Hippocampal formation (tissue), 2 donors: ENCODE results near the gene FAH.
"Not testable (repeated sequence)": the region's sequence is repeated elsewhere in the genome, so short reads cannot be mapped to it uniquely, and the experiment has no call there.

Experiments
- DNase-seq, 2 donors: peaks; one replicate each; lab custom pipeline; 2025; lab: John Stamatoyannopoulos, UW

Gene FAH

DNA sequence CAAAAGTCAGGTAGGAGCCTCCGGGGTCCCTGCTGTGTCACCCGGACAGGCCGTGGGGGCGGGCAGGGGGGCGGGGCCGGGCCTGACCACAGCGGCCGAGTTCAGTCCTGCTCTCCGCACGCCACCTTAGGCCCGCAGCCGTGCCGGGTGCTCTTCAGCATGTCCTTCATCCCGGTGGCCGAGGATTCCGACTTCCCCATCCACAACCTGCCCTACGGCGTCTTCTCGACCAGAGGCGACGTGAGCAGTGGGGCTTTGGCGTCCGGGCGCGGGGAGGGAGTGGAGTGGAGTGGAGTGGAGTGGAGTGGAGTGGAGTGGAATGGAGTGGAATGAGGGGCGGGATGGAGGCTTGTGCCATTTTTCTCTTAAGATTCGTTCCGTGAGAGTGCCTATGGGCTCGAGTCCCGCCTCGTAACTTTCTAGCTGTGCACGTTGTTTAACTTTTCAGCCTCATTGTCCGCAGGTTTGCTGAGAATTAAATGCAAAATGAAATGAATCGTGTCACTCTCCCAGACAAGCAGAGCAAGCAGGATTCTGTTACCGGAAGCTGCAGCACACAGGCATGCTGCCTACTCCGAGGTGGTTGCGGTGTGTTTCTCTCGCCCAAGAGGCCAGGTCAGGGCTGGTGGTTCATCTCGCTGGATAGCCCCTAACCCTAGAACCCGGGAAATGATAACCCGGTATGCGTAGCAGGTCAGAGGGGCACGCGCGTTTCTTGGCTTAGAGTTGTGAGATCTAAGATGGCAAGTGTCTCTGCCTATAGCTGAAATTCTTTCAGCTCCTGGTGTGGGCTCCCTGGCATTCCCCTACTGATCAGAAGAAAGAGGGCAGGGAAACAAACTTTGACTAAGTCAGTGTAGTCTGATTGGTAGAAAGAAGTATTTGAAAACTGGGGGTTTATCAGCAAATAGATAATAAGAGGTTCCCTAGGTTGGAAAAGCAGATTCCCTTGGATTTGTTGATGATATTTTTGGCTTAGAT, at the start of gene FAH:
FAH (plus strand) TSS at position 104 of the 981 bp plus-strand sequence; CDS start at position 160, 56 bp downstream.
- peak in 1 of 2 donors; percentile 69 for DNase-seq

DNA sequence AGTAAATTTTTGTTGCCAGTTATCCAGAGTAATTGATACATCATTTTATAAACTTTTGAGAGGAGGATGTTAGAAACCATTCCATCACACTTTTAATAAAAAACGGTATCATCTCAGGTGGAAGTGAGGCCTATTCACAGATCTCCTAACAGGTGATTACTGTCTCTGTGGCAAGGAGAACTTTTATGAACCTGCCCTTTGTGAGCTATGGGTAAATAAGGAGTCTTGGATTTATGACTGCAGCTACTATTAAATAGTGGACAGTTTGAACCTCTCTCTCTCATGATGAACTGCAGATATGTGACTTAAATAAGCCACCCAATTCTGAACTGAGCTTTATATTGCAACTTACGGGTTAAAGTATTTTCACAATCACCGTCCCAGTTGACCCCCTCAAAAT, 47.6 kb upstream of the FAH start:
- no peak for DNase-seq

DNA sequence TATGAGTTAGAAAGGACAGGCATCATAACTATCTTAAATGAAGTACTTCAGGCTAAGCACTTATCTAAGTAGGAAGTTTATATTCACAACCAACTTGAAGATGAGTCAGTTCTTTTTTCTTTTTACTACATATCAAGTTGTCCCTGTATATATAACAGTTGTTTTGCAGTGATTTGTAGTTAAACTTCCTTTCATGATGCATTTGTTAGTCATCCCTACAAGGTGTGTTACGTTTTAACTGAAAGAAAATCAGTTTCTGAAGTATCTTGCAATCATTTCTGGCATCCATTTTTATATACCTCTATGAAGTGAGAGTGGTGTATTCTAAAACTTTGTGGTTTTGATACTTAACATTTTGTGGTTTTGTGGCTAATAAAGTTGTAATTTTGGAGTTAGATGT, 47.2 kb upstream of the FAH start:
- DNase-seq, result no peak

DNA sequence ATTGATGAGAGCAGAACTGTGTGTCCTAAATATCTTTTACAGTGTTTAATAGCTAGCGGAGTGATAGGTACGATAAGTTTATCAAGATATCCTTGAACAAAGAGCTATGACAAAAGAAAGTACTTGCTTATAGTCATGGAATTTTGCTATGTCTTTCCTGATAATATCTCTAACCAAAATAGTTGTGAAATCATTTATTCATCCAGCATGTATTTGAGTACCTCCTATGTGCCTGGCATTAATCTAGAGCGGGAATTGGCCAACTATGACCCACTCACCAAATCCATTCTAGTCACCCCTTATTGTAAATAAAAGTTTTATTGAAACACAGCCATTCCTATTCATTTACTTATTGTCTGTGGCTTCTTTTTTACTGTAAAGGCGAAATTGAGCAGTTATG, 46.7 kb upstream of the FAH start:
- DNase-seq, result no peak

DNA sequence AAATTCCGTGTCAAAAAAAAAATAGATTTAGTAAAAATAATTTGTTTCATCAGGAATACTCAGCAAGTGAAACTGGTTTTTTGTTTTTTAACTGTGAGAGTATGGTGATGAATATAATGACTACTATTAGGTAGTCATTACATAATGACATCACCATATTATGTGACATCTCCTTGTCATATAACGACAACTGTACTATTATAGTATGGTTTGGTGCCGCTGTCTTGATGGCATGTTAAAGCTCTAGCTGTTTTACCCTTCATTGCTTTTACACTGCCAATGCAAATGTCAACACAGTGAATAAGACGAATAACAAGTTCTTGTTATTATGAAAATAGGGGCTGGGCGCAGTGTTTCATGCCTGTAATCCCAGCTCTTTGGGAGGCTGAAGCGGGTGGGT, 45.6 kb upstream of the FAH start:
- no peak for DNase-seq

DNA sequence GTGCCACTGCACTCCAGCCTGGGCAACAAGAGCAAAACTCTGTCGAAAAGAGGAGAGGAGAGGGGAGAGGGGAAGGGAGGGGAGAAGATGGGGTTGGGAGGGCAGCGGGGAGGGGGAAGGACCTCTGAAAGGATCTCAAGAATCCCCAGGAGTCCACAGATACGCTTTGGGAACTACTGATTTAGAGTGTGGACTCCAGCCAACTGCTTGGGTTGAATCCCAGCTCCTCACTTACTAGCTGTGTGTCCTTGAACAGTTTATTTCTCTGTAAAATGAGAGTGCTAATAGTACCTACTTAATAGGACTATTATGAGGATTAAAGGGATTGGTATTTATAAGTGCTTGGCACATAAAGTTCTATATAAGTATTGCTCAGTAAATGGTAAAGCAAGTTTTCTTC, 45.0 kb upstream of the FAH start:
- DNase-seq, result no peak

DNA sequence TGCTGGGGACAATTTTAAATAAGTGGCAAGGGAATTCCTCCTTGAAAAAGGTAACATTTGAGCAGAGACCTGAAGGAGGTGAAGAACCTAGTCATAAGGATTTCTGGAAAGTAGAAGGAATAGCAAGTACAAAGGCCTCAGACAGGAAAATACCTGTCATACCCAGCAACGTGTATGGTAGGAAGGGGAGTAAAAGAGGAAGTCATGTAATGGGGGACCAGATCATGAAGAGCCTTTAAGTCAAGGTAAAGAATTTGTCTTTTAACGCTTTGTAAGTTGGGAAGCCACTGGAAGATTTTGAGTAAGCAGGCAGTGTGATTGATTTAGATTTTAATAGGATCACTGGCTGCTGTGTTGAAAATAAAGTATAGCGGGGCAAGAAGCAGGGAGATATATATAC, 43.4 kb upstream of the FAH start:
- DNase-seq, result no peak

DNA sequence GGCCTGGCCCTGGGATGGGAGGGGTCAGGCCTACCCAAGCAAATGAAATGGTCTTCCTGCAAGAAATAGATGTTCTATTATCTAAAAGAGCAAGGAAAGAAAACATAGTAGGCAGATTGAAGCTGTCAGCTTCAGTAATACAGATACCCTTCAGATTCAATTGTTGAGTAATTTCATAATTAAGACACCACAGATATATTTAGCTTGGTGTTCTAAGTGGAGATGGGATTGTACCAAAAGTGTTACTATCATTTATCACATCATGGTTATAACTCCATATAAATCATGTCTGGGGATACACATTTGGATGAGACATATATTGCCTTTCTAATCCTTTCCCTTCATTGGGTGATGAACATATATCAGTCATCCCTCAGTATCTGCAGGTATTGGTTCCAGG, 41.9 kb upstream of the FAH start:
- no peak for DNase-seq

DNA sequence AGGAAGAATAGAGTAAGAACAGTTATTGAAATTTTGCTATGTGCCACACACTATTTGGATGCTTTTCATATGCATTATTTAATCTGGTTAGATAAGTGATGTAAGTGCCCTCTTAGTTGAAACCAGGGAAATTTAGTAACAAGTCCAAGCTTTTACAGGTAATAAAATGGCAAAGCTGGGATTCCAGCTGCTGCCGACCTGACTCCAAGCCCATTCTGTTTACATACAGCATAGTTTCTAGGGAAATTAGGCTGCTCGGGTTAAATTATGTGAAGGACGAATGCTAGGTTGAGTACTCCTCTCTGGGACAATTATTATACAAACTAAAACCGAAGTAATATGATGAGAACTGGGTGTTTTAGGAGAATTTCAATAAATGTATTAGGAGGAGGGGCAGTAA, 38.7 kb upstream of the FAH start:
- no peak for DNase-seq

DNA sequence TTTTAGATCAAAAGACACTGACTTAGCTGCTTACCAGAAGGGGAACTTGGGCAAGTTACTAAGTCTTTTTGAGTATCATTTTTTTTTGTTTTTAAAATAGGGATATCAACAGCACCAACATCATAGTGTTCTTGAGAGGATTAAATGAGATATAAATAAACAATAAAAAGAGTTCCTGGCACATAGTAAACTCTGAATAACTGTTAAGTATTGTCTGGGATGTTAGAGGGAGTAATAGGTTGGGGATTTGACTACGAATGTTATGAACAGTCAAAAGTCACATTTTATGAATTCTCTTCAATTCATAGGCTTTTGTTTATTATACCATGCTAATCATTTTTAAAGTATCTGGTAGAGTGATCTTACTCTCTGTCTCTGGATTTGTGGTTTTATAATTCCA, 37.8 kb upstream of the FAH start:
- DNase-seq, result no peak

DNA sequence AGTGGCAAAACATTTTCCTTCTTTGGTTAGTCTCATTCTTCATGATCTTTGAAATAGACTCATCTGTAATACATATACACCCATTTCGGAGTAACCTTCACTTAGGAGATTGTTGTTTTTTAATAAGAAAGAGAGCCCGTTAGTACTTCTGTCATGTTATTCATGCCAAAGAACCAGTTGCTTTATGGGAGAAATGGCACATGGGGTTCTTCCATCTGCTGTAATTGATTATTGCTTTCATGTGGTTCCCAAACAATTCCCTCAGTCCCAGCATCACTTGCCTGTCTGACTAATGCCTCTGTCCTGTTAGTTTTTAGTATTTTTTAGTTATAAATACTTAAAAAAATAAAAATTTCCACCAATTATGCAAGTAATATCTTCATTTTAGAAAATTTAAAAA, 33.8 kb upstream of the FAH start:
- no peak for DNase-seq

DNA sequence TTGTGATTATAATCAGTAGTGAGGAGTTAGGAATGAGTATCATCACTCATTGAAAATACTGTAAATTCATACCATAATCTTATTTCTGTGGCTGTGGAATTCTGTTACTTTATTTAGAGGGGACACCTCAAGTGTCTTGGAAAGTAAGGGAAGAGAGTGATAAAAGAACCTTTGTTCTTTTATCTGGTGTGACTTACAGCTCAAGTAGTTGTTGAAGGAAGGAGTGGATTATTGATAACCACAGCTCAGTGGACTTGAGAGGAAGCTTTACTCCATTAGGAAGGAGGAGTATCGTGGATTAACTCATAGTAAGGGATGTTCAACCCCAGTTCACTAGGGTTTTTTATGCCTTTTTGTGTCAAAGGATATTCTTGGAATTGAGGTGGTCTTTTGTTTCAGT, 32.2 kb upstream of the FAH start:
- DNase-seq, result no peak

DNA sequence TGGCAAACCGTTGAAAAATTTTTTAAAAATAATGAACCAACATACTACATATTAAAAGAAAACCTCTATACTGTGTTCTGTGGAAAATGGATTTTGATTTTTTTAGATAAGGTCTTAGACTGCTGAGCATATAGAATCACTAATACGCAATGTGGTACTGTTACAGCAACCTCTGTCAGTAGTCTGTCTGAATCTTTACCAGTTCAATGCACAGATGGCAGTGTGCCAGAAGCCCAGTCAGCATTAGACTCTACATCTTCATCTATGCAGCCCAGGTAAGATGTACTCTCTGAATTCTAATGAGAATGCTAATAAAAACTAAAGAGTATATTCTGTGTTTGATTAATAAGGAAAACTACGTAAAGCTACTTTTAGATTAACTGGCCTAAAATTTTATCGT, 31.3 kb upstream of the FAH start:
- no peak for DNase-seq

DNA sequence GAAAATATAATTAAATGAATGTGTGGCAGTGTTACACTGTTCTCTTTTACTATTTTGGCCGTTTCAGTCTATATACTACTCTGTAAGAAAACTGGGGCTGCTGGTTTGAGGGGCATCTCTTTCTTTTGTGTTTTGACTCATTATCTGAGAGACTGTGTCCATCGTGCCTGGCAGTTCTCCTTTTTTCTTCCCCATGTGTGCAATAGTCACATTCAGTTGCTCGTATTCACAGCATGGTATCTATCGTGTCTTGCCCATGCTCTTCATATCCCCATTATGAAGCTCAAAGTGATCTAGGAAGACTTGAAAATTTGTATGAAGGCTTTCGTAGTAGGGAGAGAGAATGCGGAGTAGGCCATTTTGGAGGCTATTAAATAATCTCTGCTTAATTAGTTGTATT, 29.8 kb upstream of the FAH start:
- no peak for DNase-seq

DNA sequence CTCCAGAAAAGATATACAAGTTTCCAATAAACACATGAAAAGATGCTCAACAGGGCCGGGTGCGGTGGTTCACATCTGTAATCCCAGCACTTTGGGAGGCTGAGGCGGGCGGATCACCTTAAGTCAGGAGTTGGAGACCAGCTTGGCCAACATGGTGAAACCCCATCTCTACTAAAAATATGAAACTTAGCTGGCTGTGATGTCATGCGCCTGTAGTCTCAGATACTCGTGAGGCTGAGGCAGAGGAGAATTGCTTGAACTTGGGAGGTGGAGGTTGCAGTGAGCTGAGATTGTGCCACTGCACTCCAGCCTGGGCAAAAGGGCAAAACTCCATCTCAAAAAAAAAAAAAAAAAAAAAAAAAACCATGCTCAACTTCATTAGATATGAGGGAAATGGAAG, 25.5 kb upstream of the FAH start:
- DNase-seq, result not testable (repeated sequence)

DNA sequence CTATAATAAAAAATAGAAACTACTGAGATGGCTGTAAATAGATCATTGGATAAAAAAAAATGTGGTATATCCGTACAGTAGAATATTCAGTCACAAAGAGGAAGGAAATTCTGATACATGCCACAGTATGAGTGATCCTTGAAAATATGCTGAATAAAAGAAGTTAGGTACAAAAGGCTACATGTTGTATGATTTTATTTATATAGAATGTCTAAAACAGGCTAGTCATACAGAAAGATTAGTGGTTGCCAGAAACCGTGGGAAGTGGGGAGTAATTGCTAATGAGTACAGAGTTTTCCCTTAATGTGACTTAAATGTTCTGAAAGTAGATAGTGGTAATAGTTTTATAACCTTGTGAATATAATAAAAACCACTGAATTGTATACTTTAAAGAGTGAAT, 24.9 kb upstream of the FAH start:
- DNase-seq, result no peak

DNA sequence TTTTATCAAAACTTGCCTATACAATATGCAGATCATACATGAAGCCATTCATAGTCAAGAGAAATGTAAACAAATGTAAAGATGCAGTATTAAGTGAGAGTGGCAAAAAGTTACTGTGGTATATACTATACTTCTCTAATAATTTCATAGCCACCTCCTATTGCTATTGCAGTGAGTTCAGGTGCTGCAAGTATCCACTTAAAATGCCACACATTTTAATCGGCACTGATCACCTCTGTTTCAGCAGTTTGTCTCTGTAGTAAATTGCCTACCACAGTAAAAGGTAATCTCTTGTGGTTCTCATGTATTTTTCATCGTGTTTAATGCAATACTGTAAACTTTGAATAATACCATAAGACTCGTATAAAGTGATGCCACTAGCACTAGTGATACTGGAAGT, 20.4 kb upstream of the FAH start:
- no peak for DNase-seq

DNA sequence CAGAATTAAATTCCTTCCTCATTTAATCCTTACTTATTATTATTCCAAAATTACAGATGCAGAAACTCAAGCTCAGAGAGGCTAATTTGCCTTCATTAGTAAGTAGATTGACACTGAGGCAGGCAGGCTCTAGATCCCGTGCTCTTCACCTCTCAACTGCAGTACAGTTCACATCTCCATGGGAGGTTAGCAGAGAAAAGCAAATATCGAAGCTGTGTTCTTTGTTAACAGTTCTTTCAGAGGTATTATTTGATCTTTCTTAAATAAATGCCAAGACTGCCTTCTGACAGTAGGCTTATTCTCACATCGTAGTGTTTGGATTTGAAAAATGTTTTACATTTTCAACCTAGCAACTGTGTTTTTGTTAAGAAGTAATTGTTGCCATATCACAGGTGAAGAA, 15.9 kb upstream of the FAH start:
- no peak for DNase-seq

DNA sequence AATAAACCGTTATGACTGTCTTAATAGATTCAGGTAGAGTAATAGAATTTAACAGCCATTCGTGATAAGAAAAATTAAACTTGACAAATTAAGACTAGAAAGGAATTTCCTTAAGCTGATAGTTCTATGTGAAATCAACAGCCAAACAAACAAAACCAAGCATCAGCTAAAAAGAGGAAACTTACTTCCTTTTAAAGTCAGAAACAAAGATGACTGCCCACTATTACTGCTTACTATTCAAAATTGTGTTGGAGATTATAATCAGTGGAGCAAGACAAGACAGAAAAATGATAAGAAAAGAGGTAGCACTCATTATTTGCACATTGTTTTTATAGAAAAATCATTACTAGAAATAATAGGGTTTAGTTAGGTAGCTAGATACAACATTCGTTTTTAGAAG, 13.8 kb upstream of the FAH start:
- no peak for DNase-seq

DNA sequence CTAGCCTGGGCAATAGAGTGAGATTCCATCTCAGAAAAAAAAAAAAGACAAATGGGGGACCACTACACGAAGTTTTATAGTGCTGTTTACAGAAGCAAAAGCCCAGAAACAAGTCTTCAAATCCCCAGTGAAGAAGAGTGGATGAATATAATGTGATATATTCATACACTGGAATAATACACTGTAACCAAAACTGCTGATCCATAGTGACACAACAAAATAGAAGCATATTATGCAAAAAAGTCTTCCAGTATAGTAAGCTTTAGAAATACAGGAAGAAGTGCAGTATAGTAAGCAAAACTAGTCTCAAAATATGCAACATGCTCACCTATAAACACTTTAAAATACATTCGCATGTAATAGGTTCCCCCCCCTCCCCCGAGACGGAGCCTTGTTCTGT, 11.9 kb upstream of the FAH start:
- no peak for DNase-seq

DNA sequence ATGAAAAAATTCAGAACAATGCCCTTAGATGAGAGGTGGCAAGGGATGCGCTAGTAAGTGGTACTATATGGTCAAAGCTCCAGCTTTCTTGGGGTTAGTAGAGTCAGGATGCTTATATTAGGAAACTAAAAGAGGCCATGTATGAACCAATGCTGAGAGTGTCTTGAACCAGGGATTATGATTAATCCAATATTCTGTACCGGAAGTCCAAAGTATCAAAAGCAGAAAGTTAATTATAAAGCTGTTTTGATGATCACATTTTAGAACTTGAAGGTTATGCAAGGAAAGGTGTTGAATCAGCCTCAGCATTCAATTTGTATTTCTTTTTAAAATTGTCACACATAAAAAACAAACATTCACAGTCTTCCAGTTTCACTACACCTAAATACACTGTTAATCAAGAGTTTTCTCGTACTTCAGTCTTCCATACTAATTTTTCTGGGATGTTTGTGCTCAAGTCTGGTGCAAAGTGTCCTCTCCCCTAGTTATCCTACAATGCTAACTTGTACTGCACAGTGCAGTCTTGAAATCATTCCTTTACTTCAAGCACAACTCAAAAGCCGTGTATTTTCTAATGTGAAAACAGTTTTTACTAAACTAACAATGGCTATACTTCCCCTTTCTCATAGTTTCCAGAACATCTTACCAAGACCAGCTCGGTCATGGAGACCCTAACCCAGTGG, 10.7 kb upstream of the FAH start:
- DNase-seq, result no peak

DNA sequence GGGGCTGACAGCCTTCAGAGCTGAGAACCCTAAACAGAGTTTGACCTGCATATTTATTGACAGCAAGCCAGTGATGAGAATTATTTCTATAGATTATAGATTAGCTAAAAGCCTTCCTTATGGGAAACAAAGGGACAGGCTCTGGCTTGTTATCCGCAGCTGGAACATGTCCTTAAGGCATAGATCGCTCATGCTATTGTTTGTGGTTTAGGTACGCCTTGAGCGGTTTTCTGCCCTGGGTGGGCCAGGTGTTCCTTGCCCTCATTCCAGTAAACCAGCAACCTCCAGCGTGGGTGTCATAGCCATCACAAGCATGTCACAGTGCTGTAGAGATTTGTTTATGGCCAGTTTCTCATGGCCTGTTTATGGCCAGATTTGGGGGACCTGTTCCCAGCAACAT, 10.2 kb upstream of the FAH start:
- DNase-seq, result no peak

DNA sequence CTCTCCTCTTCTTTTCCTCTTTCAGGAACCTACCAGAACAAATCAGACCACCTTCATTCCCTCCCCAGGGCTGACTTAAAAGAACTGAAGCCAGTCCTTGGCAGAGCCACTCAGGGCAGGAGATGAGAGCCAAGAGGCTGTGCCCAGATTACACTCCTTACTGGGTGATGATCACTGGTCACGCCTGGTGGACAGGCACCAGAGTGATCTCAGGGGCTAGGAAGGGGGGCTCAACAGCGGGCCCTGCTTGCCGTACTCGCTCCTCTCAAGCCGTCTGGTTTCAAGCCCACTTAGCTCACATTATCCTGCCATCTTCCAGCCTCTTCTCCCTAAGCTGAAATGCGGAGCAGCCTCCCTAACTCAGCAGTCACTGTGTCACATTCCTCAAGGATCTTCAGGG, 1.7 kb upstream of the FAH start:
- DNase-seq, result no peak
